CD4-positive, alpha-beta T cell (primary cell): ENCODE data around the gene SDK1. TPM values are rescaled to one million over a fixed set of nuclear protein-coding genes. Genes with fewer than 3 reads are reported as not detected.

Source experiments
- ATAC-seq: fragments of 200-7000 bp; cut with Tn5 transposase; one replicate; pipeline ENCODE4 v1.10.0; 2022; ENCODE audit warnings: mild to moderate bottlenecking; ENCODE audit not compliant: poor library complexity
- CTCF ChIA-PET: fragments of 350-600 bp; sonication (Branson Sonifier 250); formaldehyde crosslinking; loops from one replicate; lab custom pipeline; 2021; ENCODE audit warnings: antibody characterized with exemption, inconsistent platforms; lab: Charles Lee
- POLR2A ChIA-PET: fragments of 350-600 bp; sonication (Branson Sonifier 250); formaldehyde crosslinking; loops from one replicate; lab custom pipeline; 2021; ENCODE audit warnings: antibody characterized with exemption, inconsistent platforms; lab: Charles Lee
- DNase-seq, 14 experiments: peaks; one replicate each; pipeline ENCODE4 v3.0.0-alpha.2; 2013 to 2020; ENCODE audit warnings: mixed read lengths in 2 of 14
- H3K27ac ChIP-seq, 2 donors: one replicate each; pipeline versions ENCODE4 v1.5.1 to v1.7.0; 2013; ENCODE audit warnings: low read length in 2 of 2, low read depth in 1 of 2, mild to moderate bottlenecking in 1 of 2
- H3K27me3 ChIP-seq, 2 experiments: 1 replicate in 1 of 2; 2 replicates in 1 of 2; pipeline versions ENCODE4 v1.6.1 to v1.7.0; 2013; ENCODE audit warnings: low read length in 2 of 2, control low read depth in 1 of 2, mild to moderate bottlenecking in 1 of 2, moderate library complexity in 1 of 2; ENCODE audit not compliant: insufficient read depth in 2 of 2, control insufficient read depth in 1 of 2
- H3K36me3 ChIP-seq: one replicate; pipeline ENCODE4 v1.6.1; 2013; ENCODE audit warnings: low read length, control low read depth; ENCODE audit not compliant: insufficient read depth
- H3K4me1 ChIP-seq: one replicate; pipeline ENCODE4 v1.6.1; 2013; ENCODE audit warnings: low read length, control low read depth; ENCODE audit not compliant: insufficient read depth
- H3K4me3 ChIP-seq: one replicate; pipeline ENCODE4 v1.5.1; 2013; ENCODE audit warnings: mild to moderate bottlenecking, low read length, moderate library complexity
- H3K9me3 ChIP-seq, 2 experiments: 1 replicate in 1 of 2; 2 replicates in 1 of 2; pipeline versions ENCODE4 v1.6.1 to v1.7.0; 2013; ENCODE audit warnings: low read length in 2 of 2, mild to moderate bottlenecking in 2 of 2, control low read depth in 1 of 2, moderate library complexity in 1 of 2; ENCODE audit not compliant: control insufficient read depth in 1 of 2, insufficient read depth in 1 of 2
- H3K27ac Mint-ChIP-seq: one replicate; pipeline ENCODE4 v1.8.0; 2020; ENCODE audit warnings: mixed read lengths
- H3K27me3 Mint-ChIP-seq: one replicate; pipeline ENCODE4 v1.8.0; 2021; ENCODE audit warnings: mixed read lengths
- H3K36me3 Mint-ChIP-seq: one replicate; pipeline ENCODE4 v1.8.0; 2021; ENCODE audit warnings: low read depth, mixed read lengths
- H3K4me1 Mint-ChIP-seq: one replicate; pipeline ENCODE4 v1.8.0; 2021; ENCODE audit warnings: low read depth, mixed read lengths
- H3K4me3 Mint-ChIP-seq: one replicate; pipeline ENCODE4 v1.8.0; 2020; ENCODE audit warnings: mild to moderate bottlenecking, mixed read lengths
- H3K9me3 Mint-ChIP-seq: one replicate; pipeline ENCODE4 v1.8.0; 2020; ENCODE audit warnings: mixed read lengths
- intact Hi-C, 2 experiments: fragments of 100-400 bp; cut with DNase I in 1 of 2; cut with micrococcal nuclease in 1 of 2; formaldehyde crosslinking; loops; one replicate each; pipeline versions ENCODE4 v1.15.1 to v1.9.0; 2023 to 2025; cut with DNase I, micrococcal nuclease
- total RNA-seq, 174 experiments: library from RNA in 2 of 174; stranded (reverse) in 2 of 174; gene quantifications; one replicate each; pipeline ENCODE4 v1.2.3 and lab custom pipeline; 2021 to 2026
- TF ChIP-seq, protein P1 (sequence below): fragments of 200-600 bp; IDR thresholded peaks from one replicate; pipeline ENCODE4 v1.8.0; 2022; ENCODE audit warnings: antibody characterized with exemption, mild to moderate bottlenecking

SDK1 gene
- total RNA-seq, 2 experiments from 2014 or later = 1.1 to 1.3 TPM

DNA sequence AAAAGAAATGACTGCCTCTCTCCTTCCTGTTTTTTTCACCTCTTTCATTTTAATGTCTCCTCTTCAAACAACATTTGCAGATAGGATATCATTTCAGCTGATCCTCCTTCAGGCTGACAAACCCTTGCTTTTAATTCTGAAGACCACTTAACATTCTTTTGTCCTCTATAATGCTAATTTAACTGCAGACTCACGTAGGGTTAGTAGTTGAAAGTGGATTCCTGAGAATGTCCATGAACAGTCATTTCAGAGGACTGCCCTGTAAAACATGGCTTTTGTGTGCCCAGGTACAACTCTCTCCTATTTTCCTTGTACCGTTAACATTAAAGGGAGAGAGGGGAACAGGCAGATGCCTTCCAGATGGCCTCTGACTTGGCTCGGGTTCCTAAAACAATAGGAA, 524.4 kb downstream of the SDK1 start:
- POLR2A ChIA-PET = no interaction called here
- H3K4me3 ChIP-seq = no peak overlapping the region

GRCh38 chr7:3832199-3832598, 531.1 kb downstream of the SDK1 start:
- no peaks in the 10 kb centered on the region for H3K9me3 Mint-ChIP-seq
- H3K27ac ChIP-seq = no peak overlapping the region
- TF ChIP-seq, protein P1, sequence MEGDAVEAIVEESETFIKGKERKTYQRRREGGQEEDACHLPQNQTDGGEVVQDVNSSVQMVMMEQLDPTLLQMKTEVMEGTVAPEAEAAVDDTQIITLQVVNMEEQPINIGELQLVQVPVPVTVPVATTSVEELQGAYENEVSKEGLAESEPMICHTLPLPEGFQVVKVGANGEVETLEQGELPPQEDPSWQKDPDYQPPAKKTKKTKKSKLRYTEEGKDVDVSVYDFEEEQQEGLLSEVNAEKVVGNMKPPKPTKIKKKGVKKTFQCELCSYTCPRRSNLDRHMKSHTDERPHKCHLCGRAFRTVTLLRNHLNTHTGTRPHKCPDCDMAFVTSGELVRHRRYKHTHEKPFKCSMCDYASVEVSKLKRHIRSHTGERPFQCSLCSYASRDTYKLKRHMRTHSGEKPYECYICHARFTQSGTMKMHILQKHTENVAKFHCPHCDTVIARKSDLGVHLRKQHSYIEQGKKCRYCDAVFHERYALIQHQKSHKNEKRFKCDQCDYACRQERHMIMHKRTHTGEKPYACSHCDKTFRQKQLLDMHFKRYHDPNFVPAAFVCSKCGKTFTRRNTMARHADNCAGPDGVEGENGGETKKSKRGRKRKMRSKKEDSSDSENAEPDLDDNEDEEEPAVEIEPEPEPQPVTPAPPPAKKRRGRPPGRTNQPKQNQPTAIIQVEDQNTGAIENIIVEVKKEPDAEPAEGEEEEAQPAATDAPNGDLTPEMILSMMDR = no peak
- no peaks in the 10 kb centered on the region for H3K4me1 Mint-ChIP-seq
- no peak overlapping the region for H3K27ac Mint-ChIP-seq
- CTCF ChIA-PET = no interaction called here
- H3K4me1 ChIP-seq = no peaks in the 10 kb centered on the region
- POLR2A ChIA-PET = no interaction called here
- H3K27me3 ChIP-seq = no peaks in the 10 kb centered on the region
- H3K4me3 Mint-ChIP-seq = no peak overlapping the region
- H3K9me3 ChIP-seq = no peaks in the 10 kb centered on the region
- ATAC-seq = no peak
- no peaks in the 10 kb centered on the region for H3K27me3 Mint-ChIP-seq
- H3K36me3 Mint-ChIP-seq = no peaks in the 10 kb centered on the region
- H3K36me3 ChIP-seq = no peaks in the 10 kb centered on the region
- no peak for DNase-seq
- intact Hi-C loops = no loop called here
- H3K4me3 ChIP-seq = no peak overlapping the region

More for the DNA sequence above, 524.4 kb downstream of the SDK1 start:
- Mint-ChIP-seq H3K27ac (no peak overlapping the region), H3K9me3 (no peaks in the 10 kb centered on the region), H3K27me3 (no peaks in the 10 kb centered on the region), H3K4me3 (no peak overlapping the region), H3K36me3 (no peaks in the 10 kb centered on the region), H3K4me1 (no peaks in the 10 kb centered on the region)
- Histone ChIP-seq H3K27ac (no peak overlapping the region), H3K9me3 (no peaks in the 10 kb centered on the region), H3K27me3 (no peaks in the 10 kb centered on the region), H3K36me3 (no peaks in the 10 kb centered on the region), H3K4me1 (no peaks in the 10 kb centered on the region)
- ATAC-seq = no peak
- CTCF ChIA-PET = no interaction called here
- intact Hi-C loops = no loop called here
- TF ChIP-seq, protein P1 = no peak
- DNase-seq = no peak

DNA sequence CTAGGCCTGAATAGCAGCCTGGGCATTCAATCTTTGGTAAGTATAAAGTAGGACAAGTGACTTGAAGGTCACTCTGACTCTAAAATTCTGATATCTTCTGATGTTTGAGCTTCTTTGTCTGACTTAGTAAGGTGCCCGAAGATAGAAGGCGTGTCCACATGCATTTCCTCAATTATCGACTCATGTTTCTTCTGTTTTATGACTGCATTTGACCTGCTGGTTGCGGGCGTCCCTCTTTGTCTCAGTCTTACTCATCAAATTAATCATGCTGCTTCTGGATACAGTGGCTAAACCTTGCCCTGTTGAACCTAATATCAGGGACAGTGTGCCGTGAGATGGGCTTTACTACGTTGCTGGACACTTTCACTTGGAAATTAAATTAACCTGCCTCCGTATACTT, 534.1 kb downstream of the SDK1 start:
- no peak for DNase-seq
- intact Hi-C loops = no loop called here
- no peak overlapping the region for H3K4me3 Mint-ChIP-seq
- no peak overlapping the region for H3K27ac Mint-ChIP-seq
- ChIA-PET POLR2A (no interaction called here), CTCF (no interaction called here)
- H3K4me1 Mint-ChIP-seq = no peaks in the 10 kb centered on the region
- no peaks in the 10 kb centered on the region for H3K4me1 ChIP-seq
- no peaks in the 10 kb centered on the region for H3K36me3 ChIP-seq
- peaks cover 4% of the 10 kb centered on the region for H3K27me3 Mint-ChIP-seq
- H3K27me3 ChIP-seq = no peaks in the 10 kb centered on the region
- no peak for ATAC-seq
- no peaks in the 10 kb centered on the region for H3K36me3 Mint-ChIP-seq
- no peaks in the 10 kb centered on the region for H3K9me3 Mint-ChIP-seq
- H3K9me3 ChIP-seq = no peaks in the 10 kb centered on the region
- H3K4me3 ChIP-seq = no peak overlapping the region
- TF ChIP-seq, protein P1 = no peak
- H3K27ac ChIP-seq = no peak overlapping the region
